H1 (cell line): Measurements from ENCODE around the gene WDR45B. TPM values are rescaled to one million over a fixed set of nuclear protein-coding genes. Genes with fewer than 3 reads are reported as not detected.

Source experiments
- CTCF ChIP-seq, 3 experiments: IDR thresholded peaks; 1 replicate in 2 of 3; 2 replicates in 1 of 3; pipeline versions ENCODE4 v1.5.1 to v1.6.1; 2011; ENCODE audit warnings: low read length in 3 of 3, mild to moderate bottlenecking in 3 of 3, inconsistent platforms in 2 of 3, low read depth in 1 of 3, moderate library complexity in 1 of 3; ENCODE audit not compliant: insufficient read depth in 1 of 3; ENCODE audit errors: control extremely low read depth in 1 of 3
- FOSL1 ChIP-seq: IDR thresholded peaks from 2 replicates; pipeline ENCODE4 v1.6.1; 2011; ENCODE audit warnings: mild to moderate bottlenecking, low read depth, low read length, moderate library complexity; ENCODE audit not compliant: insufficient read depth
- HDAC2 ChIP-seq, 2 experiments: fragments of 300-600 bp in 1 of 2; sonication (generic) in 1 of 2; IDR thresholded peaks; 2 replicates each; pipeline ENCODE4 v1.6.1; 2011 to 2012; ENCODE audit warnings: low read depth in 2 of 2, low read length in 2 of 2, mild to moderate bottlenecking in 2 of 2, moderate library complexity in 2 of 2, borderline replicate concordance in 1 of 2, inconsistent platforms in 1 of 2
- NRF1 ChIP-seq: IDR thresholded peaks from 2 replicates; pipeline ENCODE4 v1.6.1; 2011; ENCODE audit warnings: mild to moderate bottlenecking, low read depth, low read length, improper control_type of control experiment
- POU5F1 ChIP-seq: IDR thresholded peaks from 2 replicates; pipeline ENCODE4 v1.6.1; 2011; ENCODE audit warnings: low read depth, mild to moderate bottlenecking, low read length, moderate library complexity
- SIN3A ChIP-seq, 2 experiments: IDR thresholded peaks in 1 of 2; conservative IDR thresholded peaks in 1 of 2; 2 replicates each; pipeline ENCODE4 v1.6.1; 2011 to 2012; ENCODE audit warnings: low read length in 2 of 2, improper control_type of control experiment in 1 of 2, low read depth in 1 of 2, mild to moderate bottlenecking in 1 of 2
- SIX5 ChIP-seq: IDR thresholded peaks from 2 replicates; pipeline ENCODE4 v1.6.1; 2011; ENCODE audit warnings: mild to moderate bottlenecking, low read depth, low read length
- SUZ12 ChIP-seq: fragments of 200-600 bp; sonication (generic); IDR thresholded peaks from 2 replicates; pipeline ENCODE4 v1.6.1; 2012; ENCODE audit warnings: mild to moderate bottlenecking, inconsistent platforms, low read length, moderate library complexity, mixed read lengths
- polyA plus RNA-seq, 7 experiments: library from polyadenylated mRNA; depleted of rRNA in 3 of 7; stranded (reverse) in 5 of 7; unstranded in 2 of 7; fragments of >200 nt in 5 of 7; fragments of 200-250 nt in 2 of 7; gene quantifications; 1 replicate in 5 of 7; 2 replicates in 1 of 7; 4 replicates in 1 of 7; pipeline versions ENCODE4 v1.2.1 to v1.2.3, GENCODE V29; 2011 to 2013; ENCODE audit warnings: missing spikeins in 2 of 7, mixed read lengths in 2 of 7
- total RNA-seq: library from RNA; stranded (reverse); fragmentation: NEBNext Ultra II Directional; extraction: Animal tissue kit (Norgen Biotek cat#: 25700); gene quantifications from 2 replicates; pipeline ENCODE4 v1.2.1, GENCODE V29; 2021
- TF ChIP-seq, protein P1 (sequence below): IDR thresholded peaks from 2 replicates; pipeline ENCODE4 v1.6.1; 2012; ENCODE audit warnings: inconsistent platforms

Gene WDR45B
- total and polyA plus RNA-seq, 2 of the 8 experiments (the other 6 are each of a cell fraction or from before 2014, with no cell fraction given): 82.0 to 100 TPM

- TF ChIP-seq HDAC2 (IDR thresholded peaks at IDR 0.05; ENCODE audit: borderline replicate concordance in 1 of 2, low read depth in 2 of 2, low read length in 2 of 2) (no peak), SUZ12 (no peak), POU5F1 (no peak), NRF1 (no peak), CTCF (IDR thresholded peaks at IDR 0.05; ENCODE audit: control extremely low read depth in 1 of 3, insufficient read depth in 1 of 3, low read depth in 1 of 3, low read length in 3 of 3) (no peak), SIX5 (no peak), FOSL1 (no peak), SIN3A (conservative IDR thresholded peaks at IDR 0.05 in 1 of 2, IDR thresholded peaks at IDR 0.05 in 1 of 2; ENCODE audit: low read depth in 1 of 2, low read length in 2 of 2) (no peak)
- TF ChIP-seq, protein P1, sequence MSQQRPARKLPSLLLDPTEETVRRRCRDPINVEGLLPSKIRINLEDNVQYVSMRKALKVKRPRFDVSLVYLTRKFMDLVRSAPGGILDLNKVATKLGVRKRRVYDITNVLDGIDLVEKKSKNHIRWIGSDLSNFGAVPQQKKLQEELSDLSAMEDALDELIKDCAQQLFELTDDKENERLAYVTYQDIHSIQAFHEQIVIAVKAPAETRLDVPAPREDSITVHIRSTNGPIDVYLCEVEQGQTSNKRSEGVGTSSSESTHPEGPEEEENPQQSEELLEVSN: no peak
Observed at GRCh38 chr17:82598256-82599119, 49.8 kb downstream of the WDR45B start (continued).
